Smooth muscle cell of the pulmonary artery (primary cell): ENCODE data around the gene COPE. TPM values are rescaled to one million over a fixed set of nuclear protein-coding genes. Genes with fewer than 3 reads are reported as not detected.

ENCODE experiments used
- total RNA-seq: library from RNA; depleted of rRNA; stranded (reverse); fragments of >200 nt; gene quantifications from 2 replicates; pipeline ENCODE4 v1.2.3, GENCODE V29; 2014

Gene COPE
- 136 and 162 TPM in 2 replicates for total RNA-seq

DNA sequence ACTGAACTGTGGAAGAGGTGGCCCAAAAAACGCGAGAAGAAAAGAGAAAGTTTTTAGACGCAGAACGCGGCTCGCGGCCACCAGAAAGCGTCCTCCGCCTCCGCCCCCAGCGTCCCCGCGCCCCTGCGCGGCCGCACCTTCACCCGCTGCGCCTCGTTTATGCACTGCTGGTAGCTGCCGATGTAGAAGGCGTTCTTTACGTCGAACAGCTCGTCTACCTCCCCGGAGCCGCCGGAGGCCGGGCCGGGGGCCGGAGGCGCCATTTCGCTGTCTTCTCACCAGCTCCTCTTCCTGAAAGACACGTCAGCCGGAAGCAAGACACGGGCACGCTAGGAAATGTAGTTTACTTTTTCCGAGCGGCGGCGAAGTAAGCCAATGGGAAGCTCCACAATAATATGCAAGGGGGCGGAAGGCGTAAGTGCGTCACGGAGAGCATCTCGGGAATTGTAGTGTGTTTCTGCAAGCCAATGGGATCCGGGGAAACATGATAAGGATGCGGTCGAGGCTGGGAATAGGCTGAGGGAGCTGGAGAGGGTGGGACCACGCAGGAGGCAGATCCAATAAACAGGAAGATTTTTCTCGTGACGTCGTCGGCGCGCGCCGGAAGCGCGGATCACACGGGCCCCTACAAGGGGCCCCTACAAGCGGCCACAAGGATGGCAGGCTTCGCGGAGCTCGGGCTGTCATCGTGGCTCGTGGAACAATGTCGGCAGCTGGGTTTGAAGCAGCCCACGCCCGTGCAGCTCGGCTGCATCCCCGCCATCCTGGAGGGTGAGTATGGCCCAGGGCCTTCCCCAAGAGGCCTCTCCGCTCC is at the start of gene COPE, which contains the start of gene DDX49:
Gene COPE (minus strand): TSS at position 302 of the 814 bp plus-strand sequence. CDS start 39 bp downstream, at position 263.
Gene DDX49 (plus strand): TSS at position 630 of the 814 bp plus-strand sequence. CDS start 27 bp downstream, at position 657.

DNA sequence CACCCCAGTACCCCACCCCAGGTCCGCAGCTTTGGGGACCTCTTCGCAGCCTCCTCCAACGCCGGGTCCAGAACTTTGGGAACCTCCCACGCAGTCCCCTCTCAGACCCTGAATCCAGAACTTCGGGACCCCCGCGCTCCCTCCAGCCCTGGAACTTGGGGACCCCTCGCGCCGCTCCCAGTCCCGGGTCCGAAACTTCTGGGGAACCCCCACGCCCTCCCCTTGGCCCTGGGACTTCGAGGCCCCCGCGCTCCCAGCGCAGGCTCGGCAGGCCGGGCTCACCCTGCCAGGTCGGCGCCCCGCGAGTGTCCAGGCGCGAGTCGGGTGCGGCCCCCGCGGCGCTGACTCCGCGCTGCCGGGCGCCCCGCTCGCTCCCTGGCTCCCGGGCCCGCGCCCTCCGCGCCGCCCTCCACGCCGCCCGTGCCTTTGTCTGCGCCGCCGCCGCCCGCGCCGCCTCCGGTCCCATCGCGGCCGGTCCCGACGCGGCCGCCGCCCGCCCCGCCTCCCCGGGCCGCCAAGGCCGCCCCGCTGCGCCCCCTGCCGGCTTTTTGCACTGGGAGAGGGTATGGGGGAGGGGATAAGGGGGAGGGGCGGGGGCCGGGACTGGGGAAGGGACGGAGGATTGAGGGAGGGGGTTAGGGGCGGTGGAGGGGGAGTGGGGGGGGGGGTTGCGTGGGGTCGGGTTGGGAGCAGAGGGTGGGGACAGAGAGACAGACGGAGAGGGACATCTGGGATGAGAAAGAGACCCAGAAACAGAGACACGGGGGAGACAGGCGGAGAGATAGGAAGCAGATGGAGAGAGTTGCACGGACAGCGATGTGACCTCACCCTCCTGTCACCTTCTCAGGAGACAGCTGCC is 21.8 kb upstream of the COPE start, which contains the start of gene HOMER3:
Gene HOMER3 (minus strand): TSS at position 449 of the 859 bp plus-strand sequence. CDS start 2,235 bp downstream, outside the sequence.

DNA sequence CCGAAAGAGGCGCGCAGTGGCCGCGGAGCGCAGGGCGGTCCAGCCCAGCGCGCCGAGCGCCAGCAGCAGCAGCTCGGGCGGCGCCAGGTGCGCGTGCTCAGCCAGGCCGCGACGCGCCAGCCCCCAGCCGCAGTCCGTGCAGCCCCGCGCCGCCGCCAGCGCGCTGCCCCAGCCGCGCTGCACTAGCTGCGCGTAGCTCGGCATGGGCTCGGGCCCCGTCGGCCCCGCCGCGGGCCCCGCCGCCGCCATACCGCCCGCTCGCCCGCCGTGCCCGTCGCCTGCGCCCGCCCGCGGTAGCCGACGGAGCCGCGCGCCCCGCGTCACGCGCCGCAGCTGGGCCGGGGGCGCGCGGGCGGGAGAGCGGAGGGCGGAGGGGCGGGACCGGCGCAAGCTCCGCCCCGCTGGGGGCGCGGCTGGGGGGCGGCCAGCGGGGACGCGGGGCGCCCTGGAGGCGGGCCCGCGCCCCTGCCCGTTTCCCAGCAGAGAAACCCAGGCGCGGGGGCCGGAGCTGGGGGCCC is 23.3 kb downstream of the COPE start, which contains the start of gene CERS1:
Gene CERS1 (minus strand): TSS at position 335 of the 518 bp plus-strand sequence. CDS start 86 bp downstream, at position 249.

Other genes starting within 250 kb of the COPE start
- gene CRTC1, start 235.7 kb downstream of the COPE start, total RNA-seq = 4.2 and 5.3 TPM in 2 replicates
- gene COMP, start 128.1 kb downstream of the COPE start, total RNA-seq = 0.53 and 2.5 TPM in 2 replicates
- gene UPF1, start 87.4 kb downstream of the COPE start, total RNA-seq = 71.8 and 84.5 TPM in 2 replicates
- gene CERS1, start 23.2 kb downstream of the COPE start, total RNA-seq = 2.9 and 11.6 TPM in 2 replicates
- 49.1 and 49.5 TPM in 2 replicates for gene DDX49, start 328 bp upstream of the COPE start, total RNA-seq
- 56.9 and 113 TPM in 2 replicates for gene HOMER3, start 21.8 kb upstream of the COPE start, total RNA-seq
- 29.9 and 37.6 TPM in 2 replicates for gene SUGP2, start 114.1 kb upstream of the COPE start, total RNA-seq
- gene ARMC6, start 114.2 kb upstream of the COPE start, total RNA-seq = 28.7 and 51.1 TPM in 2 replicates
- gene SLC25A42, start 144.6 kb upstream of the COPE start, total RNA-seq = 7.6 and 9.1 TPM in 2 replicates
- gene TMEM161A, start 219.1 kb upstream of the COPE start, total RNA-seq = 30.9 and 38.5 TPM in 2 replicates